HepG2 (cell line): ENCODE data around the gene BRAT1. TPM values are rescaled to one million over a fixed set of nuclear protein-coding genes. Genes with fewer than 3 reads are reported as not detected.

Experiments used
- FOSL1 ChIP-seq: sonication (generic); formaldehyde crosslinking; IDR thresholded peaks from 2 replicates; pipeline ENCODE4 v1.9.0; 2021; ENCODE audit warnings: missing genetic modification reagents, borderline replicate concordance
- FUBP1 ChIP-seq: sonication (generic); formaldehyde crosslinking; IDR thresholded peaks from 2 replicates; pipeline ENCODE4 v1.5.1; 2020; ENCODE audit warnings: missing genetic modification reagents, mild to moderate bottlenecking, borderline replicate concordance
- GFI1 ChIP-seq: sonication (generic); formaldehyde crosslinking; IDR thresholded peaks from 2 replicates; pipeline ENCODE4 v1.5.0; 2020; ENCODE audit warnings: missing genetic modification reagents, mild to moderate bottlenecking, borderline replicate concordance
- GTF3A ChIP-seq: sonication (generic); formaldehyde crosslinking; conservative IDR thresholded peaks from 2 replicates; pipeline ENCODE4 v1.4.0; 2020; ENCODE audit warnings: mild to moderate bottlenecking, missing genetic modification reagents
- HBP1 ChIP-seq: IDR thresholded peaks from 2 replicates; pipeline ENCODE4 v1.6.1; 2016; ENCODE audit warnings: low read depth, control low read depth
- HOXD1 ChIP-seq: sonication (generic); formaldehyde crosslinking; IDR thresholded peaks from 2 replicates; pipeline ENCODE4 v1.5.0; 2020; ENCODE audit warnings: missing genetic modification reagents
- IRF9 ChIP-seq: sonication (generic); formaldehyde crosslinking; IDR thresholded peaks from 2 replicates; pipeline ENCODE4 v1.8.0; 2022; ENCODE audit warnings: missing genetic modification reagents, mild to moderate bottlenecking, borderline replicate concordance
- MEIS2 ChIP-seq: sonication (generic); formaldehyde crosslinking; IDR thresholded peaks from 2 replicates; pipeline ENCODE4 v1.9.0; 2021; ENCODE audit warnings: mild to moderate bottlenecking, missing genetic modification reagents
- NFE2L2 ChIP-seq: fragments of 150-350 bp; IDR thresholded peaks from 2 replicates; pipeline ENCODE4 v1.6.1; 2014; ENCODE audit warnings: low read length
- PAXIP1 ChIP-seq: sonication (generic); formaldehyde crosslinking; conservative IDR thresholded peaks from 2 replicates; pipeline ENCODE4 v1.4.0; 2020; ENCODE audit warnings: mild to moderate bottlenecking, missing genetic modification reagents, moderate library complexity
- RARA ChIP-seq: IDR thresholded peaks from 2 replicates; pipeline ENCODE4 v1.6.1; 2016; ENCODE audit warnings: missing genetic modification reagents, missing compliant biosample characterization
- SMAD9 ChIP-seq: sonication (generic); formaldehyde crosslinking; IDR thresholded peaks from 2 replicates; pipeline ENCODE4 v1.5.1; 2020; ENCODE audit warnings: mild to moderate bottlenecking, missing genetic modification reagents
- TSC22D2 ChIP-seq: sonication (generic); formaldehyde crosslinking; IDR thresholded peaks from 2 replicates; pipeline ENCODE4 v1.5.1; 2020; ENCODE audit warnings: missing genetic modification reagents, mild to moderate bottlenecking, borderline replicate concordance
- ZFX ChIP-seq: sonication (generic); formaldehyde crosslinking; IDR thresholded peaks from 2 replicates; pipeline ENCODE4 v1.4.0; 2020; ENCODE audit warnings: mild to moderate bottlenecking, low read depth, missing genetic modification reagents, moderate library complexity
- ZMAT3 ChIP-seq: sonication (generic); formaldehyde crosslinking; conservative IDR thresholded peaks from 2 replicates; pipeline ENCODE4 v1.7.0; 2021; ENCODE audit warnings: missing genetic modification reagents
- ZNF207 ChIP-seq: fragments of 450-650 bp; IDR thresholded peaks from 2 replicates; pipeline ENCODE4 v1.6.1; 2016; ENCODE audit warnings: antibody characterized with exemption, borderline replicate concordance
- ZNF264 ChIP-seq: sonication (generic); formaldehyde crosslinking; IDR thresholded peaks from 2 replicates; pipeline ENCODE4 v1.4.0; 2020; ENCODE audit warnings: missing genetic modification reagents
- ZNF547 ChIP-seq: sonication (generic); formaldehyde crosslinking; IDR thresholded peaks from 2 replicates; pipeline ENCODE4 v1.5.1; 2020; ENCODE audit warnings: mild to moderate bottlenecking, missing genetic modification reagents
- ZNF607 ChIP-seq: sonication (generic); formaldehyde crosslinking; IDR thresholded peaks from 2 replicates; pipeline ENCODE4 v1.5.1; 2020; ENCODE audit warnings: missing genetic modification reagents, mild to moderate bottlenecking, borderline replicate concordance
- ZNF883 ChIP-seq: sonication (generic); formaldehyde crosslinking; IDR thresholded peaks from 2 replicates; pipeline ENCODE4 v1.5.1; 2020; ENCODE audit warnings: mild to moderate bottlenecking, missing genetic modification reagents; ENCODE audit errors: not compliant biosample characterization
- polyA plus RNA-seq, 8 experiments: library from polyadenylated mRNA; depleted of rRNA in 3 of 8; stranded (reverse) in 7 of 8; unstranded in 1 of 8; fragments of >200 nt; fragmentation: Illumina TruSeq in 4 of 8; extraction: Trizol in 4 of 8; gene quantifications; 2 replicates each; pipeline versions ENCODE4 v1.2.1 to v1.2.3, GENCODE V29; 2011 to 2016; ENCODE audit warnings: low read depth in 4 of 8, missing spikeins in 1 of 8, mixed read lengths in 1 of 8; ENCODE audit not compliant: insufficient read depth in 1 of 8
- total RNA-seq, 5 experiments: library from RNA; depleted of rRNA; stranded (reverse); fragments of >200 nt; fragmentation: Illumina TruSeq; extraction: Trizol; gene quantifications; 2 replicates each; pipeline ENCODE4 v1.2.3, GENCODE V29; 2016; ENCODE audit warnings: low read depth in 1 of 5

Gene BRAT1
- total and polyA plus RNA-seq, 2 of the 13 experiments (the other 11 are each of a cell fraction or from before 2014, with no cell fraction given), result 10.2 to 20.3 TPM

- TF ChIP-seq FUBP1 (CRISPR knock-in tag), result no peak
- 0 out of 2 replicates have a peak, but pooled peaks have one; percentile 23 for TF ChIP-seq ZMAT3 (CRISPR knock-in tag)
- no peak for TF ChIP-seq ZNF264
- TF ChIP-seq TSC22D2 (CRISPR knock-in tag), result no peak
- TF ChIP-seq ZNF607 (CRISPR knock-in tag), result 0 out of 2 replicates have a peak, but pooled peaks have one; percentile 73
- TF ChIP-seq MEIS2 (CRISPR knock-in tag), result peak; percentile 23
- TF ChIP-seq IRF9 (CRISPR knock-in tag), result 0 out of 2 replicates have a peak, but pooled peaks have one; percentile 67
- no peak for TF ChIP-seq ZNF207
- no peak for TF ChIP-seq FOSL1 (CRISPR knock-in tag)
- TF ChIP-seq RARA, result 0 out of 2 replicates have a peak, but pooled peaks have one; percentile 5
- peak; percentile 40; the same call in 1 of the 2 replicates for TF ChIP-seq PAXIP1
- TF ChIP-seq HBP1 (CRISPR knock-in tag), result peak; percentile 67; the same call in 1 of the 2 replicates
- TF ChIP-seq GTF3A (CRISPR knock-in tag), result 0 out of 2 replicates have a peak, but pooled peaks have one; percentile 53
- peak; percentile 62 for TF ChIP-seq ZNF883 (CRISPR knock-in tag)
- 0 out of 2 replicates have a peak, but pooled peaks have one; percentile 58 for TF ChIP-seq SMAD9 (CRISPR knock-in tag)
- TF ChIP-seq NFE2L2, result no peak
- TF ChIP-seq ZNF547, result peak; percentile 58; the same call in 1 of the 2 replicates
- TF ChIP-seq HOXD1, result 0 out of 2 replicates have a peak, but pooled peaks have one; percentile 30
- no peak for TF ChIP-seq GFI1 (CRISPR knock-in tag)
- TF ChIP-seq ZFX (CRISPR knock-in tag), result peak; percentile 90
Measured at GRCh38 chr7:2555121-2556052, at the start of gene BRAT1 (continued).
